ENCODE results near the gene SPTB.

Gene SPTB

GRCh38 chr14:64823305-64823861 is 56.3 kb downstream of the SPTB start:
- no peak overlapping the region for H3K4me3 ChIP-seq (ENCODE audit: insufficient read depth, low read depth, low read length)
- 23 to 24% methylated on average over 15 of the region's 15 CpGs for WGBS, 2 experiments
- no peaks in the 10 kb centered on the region for H3K36me3 ChIP-seq (ENCODE audit: control insufficient read depth, insufficient read depth, low read length)
- H3K9me3 ChIP-seq (ENCODE audit: control insufficient read depth, low read length): no peaks in the 10 kb centered on the region
- H3K4me1 ChIP-seq (ENCODE audit: control insufficient read depth, insufficient read depth, low read length): peaks cover 4% of the 10 kb centered on the region
- H3K27ac ChIP-seq (ENCODE audit: insufficient read depth, low read depth, low read length, poor library complexity, severe bottlenecking): no peak overlapping the region
- H3K27me3 ChIP-seq (ENCODE audit: control insufficient read depth, insufficient read depth, low read length, poor library complexity, severe bottlenecking): no peaks in the 10 kb centered on the region

GRCh38 chr14:64821651-64822050 is 58.1 kb downstream of the SPTB start:
- WGBS, 2 experiments: 92 to 93% methylated on average over 4 of the region's 4 CpGs

DNA sequence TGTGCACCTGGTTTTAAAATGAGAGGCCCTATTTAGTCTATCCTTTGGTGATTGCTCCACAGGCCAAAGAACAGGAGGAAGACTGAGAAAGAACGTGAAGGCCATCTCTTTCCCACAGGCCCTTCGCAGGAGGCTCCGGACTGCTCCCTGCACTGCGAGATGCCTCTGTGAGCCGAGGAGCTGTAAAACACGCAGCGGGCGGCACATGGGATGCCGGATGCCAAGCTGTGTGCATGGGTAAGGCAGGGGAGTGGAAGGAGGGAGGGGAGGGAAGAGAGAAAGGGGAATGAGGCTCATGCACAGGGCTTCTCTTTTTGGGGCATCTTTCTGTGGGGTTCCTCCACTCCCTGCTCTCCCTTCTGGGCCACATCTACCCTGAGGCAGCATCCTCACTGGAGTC is 61.6 kb downstream of the SPTB start:
- Histone ChIP-seq H3K36me3 (ENCODE audit: control insufficient read depth, insufficient read depth, low read length) (no peaks in the 10 kb centered on the region), H3K4me1 (ENCODE audit: control insufficient read depth, insufficient read depth, low read length) (peaks cover 4% of the 10 kb centered on the region), H3K4me3 (ENCODE audit: insufficient read depth, low read depth, low read length) (no peak overlapping the region), H3K27ac (ENCODE audit: insufficient read depth, low read depth, low read length, poor library complexity, severe bottlenecking) (no peak overlapping the region), H3K9me3 (ENCODE audit: control insufficient read depth, low read length) (no peaks in the 10 kb centered on the region), H3K27me3 (ENCODE audit: control insufficient read depth, insufficient read depth, low read length, poor library complexity, severe bottlenecking) (no peaks in the 10 kb centered on the region)
- 91 to 92% methylated on average over 9 of the region's 9 CpGs for WGBS, 2 experiments

More at GRCh38 chr14:64821651-64822050, 58.1 kb downstream of the SPTB start:
- Histone ChIP-seq H3K27me3 (ENCODE audit: control insufficient read depth, insufficient read depth, low read length, poor library complexity, severe bottlenecking) (no peaks in the 10 kb centered on the region), H3K4me3 (ENCODE audit: insufficient read depth, low read depth, low read length) (no peak overlapping the region), H3K36me3 (ENCODE audit: control insufficient read depth, insufficient read depth, low read length) (no peaks in the 10 kb centered on the region), H3K4me1 (ENCODE audit: control insufficient read depth, insufficient read depth, low read length) (peaks cover 4% of the 10 kb centered on the region), H3K9me3 (ENCODE audit: control insufficient read depth, low read length) (no peaks in the 10 kb centered on the region), H3K27ac (ENCODE audit: insufficient read depth, low read depth, low read length, poor library complexity, severe bottlenecking) (no peak overlapping the region)

DNA sequence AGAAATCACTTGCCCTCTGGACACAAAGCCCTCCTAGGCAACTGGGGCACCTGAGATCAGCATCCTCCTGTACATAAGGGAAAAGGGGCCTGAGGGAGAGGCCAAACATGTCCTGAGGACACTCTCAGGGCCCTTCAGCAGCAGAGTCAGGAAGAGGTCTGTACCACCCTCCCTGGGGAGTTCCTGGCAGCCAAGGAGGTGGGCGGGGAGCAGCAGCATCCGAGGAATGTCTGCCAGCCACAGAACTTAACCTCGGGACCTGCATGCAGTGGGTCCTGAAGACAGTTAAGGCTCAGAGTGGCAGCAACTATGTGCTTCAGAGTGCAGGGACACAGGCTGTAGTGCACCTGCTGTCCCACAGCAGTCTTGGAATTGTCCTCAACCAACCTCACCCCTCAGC is 62.1 kb downstream of the SPTB start:
- H3K4me1 ChIP-seq (ENCODE audit: control insufficient read depth, insufficient read depth, low read length): no peaks in the 10 kb centered on the region
- WGBS, 2 experiments: 67 to 77% methylated on average over 3 of the region's 3 CpGs
- H3K36me3 ChIP-seq (ENCODE audit: control insufficient read depth, insufficient read depth, low read length): no peaks in the 10 kb centered on the region
- H3K9me3 ChIP-seq (ENCODE audit: control insufficient read depth, low read length): no peaks in the 10 kb centered on the region
- H3K4me3 ChIP-seq (ENCODE audit: insufficient read depth, low read depth, low read length): no peak overlapping the region
- no peak overlapping the region for H3K27ac ChIP-seq (ENCODE audit: insufficient read depth, low read depth, low read length, poor library complexity, severe bottlenecking)
- H3K27me3 ChIP-seq (ENCODE audit: control insufficient read depth, insufficient read depth, low read length, poor library complexity, severe bottlenecking): no peaks in the 10 kb centered on the region

GRCh38 chr14:64816221-64816783 is 63.4 kb downstream of the SPTB start:
- Histone ChIP-seq H3K27ac (ENCODE audit: insufficient read depth, low read depth, low read length, poor library complexity, severe bottlenecking) (no peak overlapping the region), H3K4me1 (ENCODE audit: control insufficient read depth, insufficient read depth, low read length) (no peaks in the 10 kb centered on the region), H3K9me3 (ENCODE audit: control insufficient read depth, low read length) (no peaks in the 10 kb centered on the region), H3K4me3 (ENCODE audit: insufficient read depth, low read depth, low read length) (no peak overlapping the region), H3K36me3 (ENCODE audit: control insufficient read depth, insufficient read depth, low read length) (no peaks in the 10 kb centered on the region), H3K27me3 (ENCODE audit: control insufficient read depth, insufficient read depth, low read length, poor library complexity, severe bottlenecking) (no peaks in the 10 kb centered on the region)
- 94 to 95% methylated on average over 6 of the region's 6 CpGs for WGBS, 2 experiments

DNA sequence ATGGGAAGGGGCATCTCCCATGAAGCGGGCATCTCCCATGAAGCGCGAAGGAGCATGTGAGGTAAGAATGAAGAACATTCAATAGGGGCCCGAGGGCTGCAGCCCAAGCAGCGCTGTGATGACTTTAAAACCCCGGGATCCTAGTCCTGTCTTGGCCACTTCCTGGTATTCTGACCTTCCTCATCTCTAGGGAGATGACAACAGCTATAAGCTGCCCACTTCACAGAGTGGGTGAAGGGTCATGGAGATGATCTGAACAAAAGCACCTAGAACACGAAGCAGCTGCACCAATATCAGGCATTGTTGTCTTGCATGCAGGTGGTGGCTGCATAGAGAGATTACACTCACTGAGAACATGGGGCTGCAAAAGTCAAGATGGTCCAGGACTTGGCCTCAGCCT is 64.5 kb downstream of the SPTB start:
- 91 to 95% methylated on average over 7 of the region's 7 CpGs for WGBS, 2 experiments
- Histone ChIP-seq H3K36me3 (ENCODE audit: control insufficient read depth, insufficient read depth, low read length) (no peaks in the 10 kb centered on the region), H3K27me3 (ENCODE audit: control insufficient read depth, insufficient read depth, low read length, poor library complexity, severe bottlenecking) (no peaks in the 10 kb centered on the region), H3K4me3 (ENCODE audit: insufficient read depth, low read depth, low read length) (no peak overlapping the region), H3K4me1 (ENCODE audit: control insufficient read depth, insufficient read depth, low read length) (no peaks in the 10 kb centered on the region), H3K9me3 (ENCODE audit: control insufficient read depth, low read length) (no peaks in the 10 kb centered on the region), H3K27ac (ENCODE audit: insufficient read depth, low read depth, low read length, poor library complexity, severe bottlenecking) (no peak overlapping the region)

GRCh38 chr14:64812412-64812811 is 67.3 kb downstream of the SPTB start:
- 17 to 19% methylated on average over 8 of the region's 8 CpGs for WGBS, 2 experiments

GRCh38 chr14:64811676-64812075 is 68.0 kb downstream of the SPTB start:
- WGBS, 2 experiments: 89 to 95% methylated on average over 1 of the region's 1 CpG
- no peaks in the 10 kb centered on the region for H3K4me1 ChIP-seq (ENCODE audit: control insufficient read depth, insufficient read depth, low read length)

More at GRCh38 chr14:64812412-64812811, 67.3 kb downstream of the SPTB start:
- H3K36me3 ChIP-seq (ENCODE audit: control insufficient read depth, insufficient read depth, low read length): no peaks in the 10 kb centered on the region
- no peaks in the 10 kb centered on the region for H3K9me3 ChIP-seq (ENCODE audit: control insufficient read depth, low read length)
- no peak overlapping the region for H3K4me3 ChIP-seq (ENCODE audit: insufficient read depth, low read depth, low read length)
- H3K27ac ChIP-seq (ENCODE audit: insufficient read depth, low read depth, low read length, poor library complexity, severe bottlenecking): no peak overlapping the region
- no peaks in the 10 kb centered on the region for H3K27me3 ChIP-seq (ENCODE audit: control insufficient read depth, insufficient read depth, low read length, poor library complexity, severe bottlenecking)
- H3K4me1 ChIP-seq (ENCODE audit: control insufficient read depth, insufficient read depth, low read length): no peaks in the 10 kb centered on the region

GRCh38 chr14:64808449-64808848 is 71.3 kb downstream of the SPTB start:
- Histone ChIP-seq H3K4me3 (ENCODE audit: insufficient read depth, low read depth, low read length) (no peak overlapping the region), H3K4me1 (ENCODE audit: control insufficient read depth, insufficient read depth, low read length) (no peaks in the 10 kb centered on the region), H3K9me3 (ENCODE audit: control insufficient read depth, low read length) (no peaks in the 10 kb centered on the region), H3K27ac (ENCODE audit: insufficient read depth, low read depth, low read length, poor library complexity, severe bottlenecking) (no peak overlapping the region), H3K36me3 (ENCODE audit: control insufficient read depth, insufficient read depth, low read length) (no peaks in the 10 kb centered on the region), H3K27me3 (ENCODE audit: control insufficient read depth, insufficient read depth, low read length, poor library complexity, severe bottlenecking) (no peaks in the 10 kb centered on the region)
- WGBS, 2 experiments: 93 to 95% methylated on average over 4 of the region's 4 CpGs

More at GRCh38 chr14:64811676-64812075, 68.0 kb downstream of the SPTB start:
- Histone ChIP-seq H3K9me3 (ENCODE audit: control insufficient read depth, low read length) (no peaks in the 10 kb centered on the region), H3K27me3 (ENCODE audit: control insufficient read depth, insufficient read depth, low read length, poor library complexity, severe bottlenecking) (no peaks in the 10 kb centered on the region), H3K27ac (ENCODE audit: insufficient read depth, low read depth, low read length, poor library complexity, severe bottlenecking) (no peak overlapping the region), H3K4me3 (ENCODE audit: insufficient read depth, low read depth, low read length) (no peak overlapping the region), H3K36me3 (ENCODE audit: control insufficient read depth, insufficient read depth, low read length) (no peaks in the 10 kb centered on the region)

DNA sequence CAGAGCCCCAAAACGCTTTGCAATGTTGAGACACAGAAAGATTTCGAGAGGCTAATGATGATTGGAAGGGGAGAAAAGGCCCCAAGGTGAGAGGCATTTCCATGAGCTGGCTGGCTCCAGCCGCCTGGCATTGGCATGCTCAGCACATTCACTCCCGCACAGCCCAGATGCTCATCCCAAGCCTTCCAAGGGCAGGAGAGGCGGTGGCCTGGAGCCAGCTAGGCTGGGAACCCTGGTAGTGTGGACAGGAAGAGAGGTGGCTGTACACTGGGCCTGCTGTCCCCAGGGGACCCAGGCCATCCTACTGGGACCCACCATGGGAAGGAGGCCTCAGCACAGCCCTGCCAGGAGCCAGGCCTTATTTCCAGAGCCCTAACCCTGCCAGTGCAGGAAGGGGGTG is 72.2 kb downstream of the SPTB start:
- Histone ChIP-seq H3K36me3 (ENCODE audit: control insufficient read depth, insufficient read depth, low read length) (no peaks in the 10 kb centered on the region), H3K27me3 (ENCODE audit: control insufficient read depth, insufficient read depth, low read length, poor library complexity, severe bottlenecking) (no peaks in the 10 kb centered on the region), H3K27ac (ENCODE audit: insufficient read depth, low read depth, low read length, poor library complexity, severe bottlenecking) (no peak overlapping the region), H3K9me3 (ENCODE audit: control insufficient read depth, low read length) (no peaks in the 10 kb centered on the region), H3K4me1 (ENCODE audit: control insufficient read depth, insufficient read depth, low read length) (no peaks in the 10 kb centered on the region), H3K4me3 (ENCODE audit: insufficient read depth, low read depth, low read length) (no peak overlapping the region)
- 83 to 86% methylated on average over 5 of the region's 5 CpGs for WGBS, 2 experiments

All from ectodermal cell (in vitro differentiated cells).